Osteocyte (in vitro differentiated cells): ENCODE results near the gene PIP4P1. TPM values are rescaled to one million over a fixed set of nuclear protein-coding genes. Genes with fewer than 3 reads are reported as not detected.

Experiments
- DNase-seq: peaks from one replicate; pipeline ENCODE4 v3.0.0; 2021; ENCODE audit warnings: mixed read lengths; ENCODE audit not compliant: unreplicated experiment; ENCODE audit errors: extremely low spot score
- H3K27ac Mint-ChIP-seq: one replicate; pipeline ENCODE4 v1.8.0; 2021; ENCODE audit warnings: mild to moderate bottlenecking, mixed read lengths; ENCODE audit not compliant: unreplicated experiment
- H3K27me3 Mint-ChIP-seq: one replicate; pipeline ENCODE4 v1.8.0; 2021; ENCODE audit warnings: mixed read lengths; ENCODE audit not compliant: unreplicated experiment
- H3K36me3 Mint-ChIP-seq: one replicate; pipeline ENCODE4 v1.8.0; 2021; ENCODE audit warnings: mixed read lengths; ENCODE audit not compliant: unreplicated experiment
- H3K4me1 Mint-ChIP-seq: one replicate; pipeline ENCODE4 v1.8.0; 2021; ENCODE audit warnings: mixed read lengths; ENCODE audit not compliant: unreplicated experiment
- H3K4me3 Mint-ChIP-seq: one replicate; pipeline ENCODE4 v1.8.0; 2021; ENCODE audit warnings: mild to moderate bottlenecking, moderate library complexity, mixed read lengths; ENCODE audit not compliant: unreplicated experiment
- H3K9me3 Mint-ChIP-seq: one replicate; pipeline ENCODE4 v1.8.0; 2021; ENCODE audit warnings: mixed read lengths; ENCODE audit not compliant: unreplicated experiment
- CTCF ChIP-seq: fragments of 200-600 bp; sonication (generic); IDR thresholded peaks from 2 replicates; pipeline ENCODE4 v1.5.0; 2021; ENCODE audit warnings: antibody characterized with exemption, mild to moderate bottlenecking, moderate library complexity
- total RNA-seq: library from RNA; stranded (reverse); gene quantifications from 2 replicates; pipeline ENCODE4 v1.2.1, GENCODE V29; 2021

Gene PIP4P1
- total RNA-seq, 1 donor from 2014 or later = 36.8 TPM

GRCh38 chr14:20468764-20469241 is 7.6 kb upstream of the PIP4P1 start:
- Mint-ChIP-seq H3K4me1 (peaks cover 16% of the 10 kb centered on the region), H3K27me3 (peaks cover 9% of the 10 kb centered on the region), H3K4me3 (peak overlapping the region; percentile 95)

GRCh38 chr14:20460458-20461224 is 593 bp downstream of the PIP4P1 start:
- H3K4me3 Mint-ChIP-seq = peak overlapping the region; percentile 71
- TF ChIP-seq CTCF = no peak
- peak overlapping the region; percentile 81 for H3K27ac Mint-ChIP-seq
- peaks cover 26% of the 10 kb centered on the region for H3K36me3 Mint-ChIP-seq
- H3K27me3 Mint-ChIP-seq = peaks cover 5% of the 10 kb centered on the region
- H3K4me1 Mint-ChIP-seq = peaks cover 16% of the 10 kb centered on the region
- DNase-seq = no peak
- H3K9me3 Mint-ChIP-seq = no peaks in the 10 kb centered on the region

More at GRCh38 chr14:20468764-20469241, 7.6 kb upstream of the PIP4P1 start:
- no peak for DNase-seq
- no peak for TF ChIP-seq CTCF
- no peaks in the 10 kb centered on the region for H3K9me3 Mint-ChIP-seq
- H3K27ac Mint-ChIP-seq = peak overlapping the region; percentile 91
- H3K36me3 Mint-ChIP-seq = peaks cover 6% of the 10 kb centered on the region

GRCh38 chr14:20458031-20458789 is 3.0 kb downstream of the PIP4P1 start:
- no peak for TF ChIP-seq CTCF
- no peak overlapping the region for H3K27ac Mint-ChIP-seq
- H3K4me3 Mint-ChIP-seq = no peak overlapping the region

GRCh38 chr14:20456971-20457370 is 4.3 kb downstream of the PIP4P1 start:
- H3K36me3 Mint-ChIP-seq = peaks cover 29% of the 10 kb centered on the region
- H3K4me3 Mint-ChIP-seq = no peak overlapping the region
- H3K9me3 Mint-ChIP-seq = no peaks in the 10 kb centered on the region
- no peak for TF ChIP-seq CTCF
- DNase-seq = no peak
- no peaks in the 10 kb centered on the region for H3K27me3 Mint-ChIP-seq
- no peak overlapping the region for H3K27ac Mint-ChIP-seq
- peaks cover 21% of the 10 kb centered on the region for H3K4me1 Mint-ChIP-seq

More at GRCh38 chr14:20458031-20458789, 3.0 kb downstream of the PIP4P1 start:
- no peaks in the 10 kb centered on the region for H3K27me3 Mint-ChIP-seq
- DNase-seq = no peak
- H3K9me3 Mint-ChIP-seq = no peaks in the 10 kb centered on the region
- H3K36me3 Mint-ChIP-seq = peaks cover 26% of the 10 kb centered on the region
- peaks cover 19% of the 10 kb centered on the region for H3K4me1 Mint-ChIP-seq
